Chondrocyte (in vitro differentiated cells): ENCODE results near the gene CRYBA1. TPM values are rescaled to one million over a fixed set of nuclear protein-coding genes. Genes with fewer than 3 reads are reported as not detected.
A peak's percentile ranks its signal among the peaks of the same experiment; 100 is the strongest.

Experiments
- DNase-seq: peaks from one replicate; pipeline ENCODE4 v3.0.0; 2021; ENCODE audit warnings: mixed read lengths, low spot score
- H3K27ac Mint-ChIP-seq: one replicate; pipeline ENCODE4 v1.8.0; 2021; ENCODE audit warnings: mild to moderate bottlenecking, moderate library complexity, mixed read lengths; ENCODE audit not compliant: unreplicated experiment
- H3K27me3 Mint-ChIP-seq: 2 replicates; pipeline ENCODE4 v1.8.0; 2021; ENCODE audit warnings: low read depth, mixed read lengths
- H3K36me3 Mint-ChIP-seq: 2 replicates; pipeline ENCODE4 v1.8.0; 2021; ENCODE audit warnings: low read depth, mixed read lengths
- H3K4me1 Mint-ChIP-seq: 2 replicates; pipeline ENCODE4 v1.8.0; 2021; ENCODE audit warnings: low read depth, mild to moderate bottlenecking, mixed read lengths
- H3K4me3 Mint-ChIP-seq: one replicate; pipeline ENCODE4 v1.8.0; 2021; ENCODE audit warnings: mild to moderate bottlenecking, moderate library complexity, mixed read lengths; ENCODE audit not compliant: unreplicated experiment
- H3K9me3 Mint-ChIP-seq: 2 replicates; pipeline ENCODE4 v1.8.0; 2021; ENCODE audit warnings: low read depth, mixed read lengths
- CTCF ChIP-seq: fragments of 200-600 bp; sonication (generic); IDR thresholded peaks from 2 replicates; pipeline ENCODE4 v1.5.0; 2021; ENCODE audit warnings: antibody characterized with exemption, mild to moderate bottlenecking, moderate library complexity
- total RNA-seq: library from RNA; stranded (reverse); gene quantifications from 3 replicates; pipeline ENCODE4 v1.2.1, GENCODE V29; 2021

CRYBA1 gene
- total RNA-seq, 1 donor from 2014 or later, result not detected

- Mint-ChIP-seq H3K4me3 (no peak overlapping the region), H3K9me3 (no peaks in the 10 kb centered on the region), H3K27ac (no peak overlapping the region), H3K27me3 (no peaks in the 10 kb centered on the region), H3K4me1 (peaks cover 19% of the 10 kb centered on the region), H3K36me3 (peaks cover 6% of the 10 kb centered on the region)
- no peak for DNase-seq
- no peak for TF ChIP-seq CTCF
Observed at GRCh38 chr17:29251184-29251583, 4.5 kb downstream of the CRYBA1 start.

- no peak for DNase-seq
- H3K9me3 Mint-ChIP-seq, result no peaks in the 10 kb centered on the region
- peaks cover 29% of the 10 kb centered on the region for H3K4me1 Mint-ChIP-seq
- peaks cover 6% of the 10 kb centered on the region for H3K36me3 Mint-ChIP-seq
- H3K27me3 Mint-ChIP-seq, result no peaks in the 10 kb centered on the region
- H3K27ac Mint-ChIP-seq, result no peak overlapping the region
- TF ChIP-seq CTCF, result peak; percentile 76
- no peak overlapping the region for H3K4me3 Mint-ChIP-seq
Observed at GRCh38 chr17:29252101-29252791, 5.6 kb downstream of the CRYBA1 start.

- H3K27ac Mint-ChIP-seq, result no peak overlapping the region
- H3K4me3 Mint-ChIP-seq, result no peak overlapping the region
- H3K36me3 Mint-ChIP-seq, result peaks cover 6% of the 10 kb centered on the region
- H3K4me1 Mint-ChIP-seq, result peaks cover 37% of the 10 kb centered on the region
- no peaks in the 10 kb centered on the region for H3K27me3 Mint-ChIP-seq
- DNase-seq, result no peak
- no peaks in the 10 kb centered on the region for H3K9me3 Mint-ChIP-seq
- TF ChIP-seq CTCF, result no peak
Observed at GRCh38 chr17:29253037-29253436, 6.4 kb downstream of the CRYBA1 start.

- H3K4me3 Mint-ChIP-seq, result no peak overlapping the region
Observed at GRCh38 chr17:29255926-29256522, 9.4 kb downstream of the CRYBA1 start.

More at GRCh38 chr17:29255926-29256522, 9.4 kb downstream of the CRYBA1 start:
- Mint-ChIP-seq H3K9me3 (no peaks in the 10 kb centered on the region), H3K27ac (peak overlapping the region; percentile 51), H3K27me3 (no peaks in the 10 kb centered on the region), H3K36me3 (peaks cover 10% of the 10 kb centered on the region), H3K4me1 (peaks cover 47% of the 10 kb centered on the region)
- TF ChIP-seq CTCF, result no peak
- no peak for DNase-seq
